K562 (cell line): ENCODE results near the gene ABCG2. TPM values are rescaled to one million over a fixed set of nuclear protein-coding genes. Genes with fewer than 3 reads are reported as not detected.

Source experiments
- ATAC-seq: fragments of 200-7000 bp; cut with Tn5 transposase; 3 replicates; pipeline ENCODE4 v1.9.1; 2020; ENCODE audit warnings: moderate library complexity
- BruUV-seq: library from RNA; stranded (reverse); fragments of 400-500 nt; replicated peaks from 2 replicates; lab custom pipeline; 2021; lab: Mats Ljungman, UMichigan
- CTCF ChIA-PET: fragments of 300-600 bp; formaldehyde crosslinking; extraction: SDS; loops from one replicate; lab custom pipeline; 2021; ENCODE audit warnings: low intra/inter-chr PET ratio; lab: Yijun Ruan, JAX
- POLR2A ChIA-PET: fragments of 300-600, 350-650 bp; sonication (Branson Sonifier 250); formaldehyde crosslinking; extraction: SDS; loops from one replicate; lab custom pipeline; 2021; ENCODE audit warnings: antibody characterized with exemption, inconsistent platforms; lab: Yijun Ruan, JAX
- DNase-seq, 4 experiments: peaks; one replicate each; pipeline versions ENCODE4 v3.0.0 to v3.0.0-alpha.2; 2011 to 2018; ENCODE audit warnings: low spot score in 3 of 4, mixed read lengths in 3 of 4; ENCODE audit errors: extremely low read depth in 1 of 4
- FAIRE-seq: peaks from 2 replicates; lab custom pipeline; 2011; peaks lifted over from hg19 to GRCh38; lab: Jason Lieb, UNC
- H2AFZ ChIP-seq: 2 replicates; pipeline ENCODE4 v1.6.0; 2011; ENCODE audit warnings: low read depth, low read length, control low read depth, inconsistent platforms
- H3K27ac ChIP-seq: fragments of 200-600 bp; 3 replicates; pipeline ENCODE4 v1.8.0; 2011; ENCODE audit warnings: low read depth, mild to moderate bottlenecking, control low read depth, inconsistent platforms, low read length, moderate library complexity, mixed read lengths; ENCODE audit errors: extremely low read depth
- H3K27me3 ChIP-seq, 2 experiments: fragments of 300-600 bp in 1 of 2; 2 replicates in 1 of 2; 3 replicates in 1 of 2; pipeline versions ENCODE4 v1.6.0 to v1.8.0; 2011; ENCODE audit warnings: inconsistent platforms in 2 of 2, low read length in 2 of 2, mild to moderate bottlenecking in 1 of 2, mixed read lengths in 1 of 2, moderate library complexity in 1 of 2; ENCODE audit not compliant: control insufficient read depth in 2 of 2, insufficient read depth in 2 of 2
- H3K36me3 ChIP-seq: fragments of 300-600 bp; 3 replicates; pipeline ENCODE4 v1.8.0; 2011; ENCODE audit warnings: mild to moderate bottlenecking, low read length, inconsistent platforms; ENCODE audit not compliant: control insufficient read depth, insufficient read depth
- H3K4me1 ChIP-seq, 2 experiments: fragments of 200-600 bp in 1 of 2; replicated peaks in 1 of 2; 2 replicates in 1 of 2; 3 replicates in 1 of 2; pipeline versions ENCODE4 v1.5.1 to v1.8.0; 2011; ENCODE audit warnings: inconsistent platforms in 2 of 2, low read length in 2 of 2, mild to moderate bottlenecking in 1 of 2, mixed read lengths in 1 of 2, moderate library complexity in 1 of 2; ENCODE audit not compliant: control insufficient read depth in 2 of 2, insufficient read depth in 2 of 2
- H3K4me2 ChIP-seq: 2 replicates; pipeline ENCODE4 v1.6.1; 2011; ENCODE audit warnings: low read length, control low read depth, inconsistent platforms, mixed read lengths; ENCODE audit not compliant: insufficient read depth
- H3K4me3 ChIP-seq: fragments of 200-600 bp; sonication (generic), shearing (Covaris generic); 2 replicates; pipeline ENCODE4 v1.5.1; 2016; ENCODE audit warnings: control low read depth, inconsistent platforms
- H3K79me2 ChIP-seq: fragments of 200-600 bp; 3 replicates; pipeline ENCODE4 v1.8.0; 2011; ENCODE audit warnings: low read length, inconsistent platforms; ENCODE audit not compliant: control insufficient read depth, insufficient read depth
- H3K9ac ChIP-seq, 2 experiments: 2 replicates each; pipeline versions ENCODE4 v1.6.0 to v1.6.1; 2011; ENCODE audit warnings: low read depth in 2 of 2, low read length in 2 of 2, control low read depth in 1 of 2, inconsistent platforms in 1 of 2, mild to moderate bottlenecking in 1 of 2, mixed read lengths in 1 of 2; ENCODE audit not compliant: insufficient read depth in 1 of 2
- H3K9me1 ChIP-seq: one replicate; pipeline ENCODE4 v1.6.0; 2011; ENCODE audit warnings: inconsistent platforms, mild to moderate bottlenecking, low read length, moderate library complexity; ENCODE audit not compliant: control insufficient read depth, insufficient read depth
- H3K9me3 ChIP-seq: replicated peaks from 2 replicates; pipeline ENCODE4 v1.5.1; 2011; ENCODE audit warnings: low read depth, low read length, inconsistent platforms; ENCODE audit not compliant: control insufficient read depth, insufficient read depth
- H4K20me1 ChIP-seq: replicated peaks from 2 replicates; pipeline ENCODE4 v1.6.1; 2011; ENCODE audit warnings: low read length, inconsistent platforms, mixed read lengths; ENCODE audit not compliant: control insufficient read depth, insufficient read depth
- CEBPZ ChIP-seq: fragments of 150-350 bp; IDR thresholded peaks from 2 replicates; pipeline ENCODE4 v1.6.1; 2014; ENCODE audit warnings: low read depth, mild to moderate bottlenecking, low read length, borderline replicate concordance
- CTCF ChIP-seq, 3 experiments: IDR thresholded peaks in 2 of 3; conservative IDR thresholded peaks in 1 of 3; 2 replicates each; pipeline ENCODE4 v1.5.1; 2011 to 2012; ENCODE audit warnings: low read length in 3 of 3, mild to moderate bottlenecking in 3 of 3, control low read depth in 2 of 3, improper control_type of control experiment in 1 of 3, inconsistent platforms in 1 of 3, low read depth in 1 of 3, mixed read lengths in 1 of 3, moderate library complexity in 1 of 3; ENCODE audit not compliant: insufficient read depth in 2 of 3
- ILF3 ChIP-seq: fragments of 450-650 bp; IDR thresholded peaks from 2 replicates; pipeline ENCODE4 v1.6.1; 2018; ENCODE audit warnings: antibody characterized with exemption, mild to moderate bottlenecking, moderate library complexity, borderline replicate concordance
- MTF1 ChIP-seq: fragments of 250-450 bp; sonication (Bioruptor Pico); IDR thresholded peaks from 2 replicates; pipeline ENCODE4 v1.9.0; 2021; ENCODE audit warnings: moderate library complexity, mild to moderate bottlenecking, inconsistent platforms, borderline replicate concordance
- NFE2 ChIP-seq: IDR thresholded peaks from 2 replicates; pipeline ENCODE4 v1.6.1; 2014; ENCODE audit warnings: antibody characterized with exemption, low read depth
- NFRKB ChIP-seq: fragments of 450-650 bp; IDR thresholded peaks from 2 replicates; pipeline ENCODE4 v1.6.1; 2016; ENCODE audit warnings: low read depth
- RAD21 ChIP-seq, 2 experiments: fragments of 250-450 bp in 1 of 2; fragments of 450-650 bp in 1 of 2; sonication (Bioruptor Pico) in 1 of 2; formaldehyde crosslinking in 1 of 2; IDR thresholded peaks in 1 of 2; conservative IDR thresholded peaks in 1 of 2; 2 replicates each; pipeline versions ENCODE4 v1.4.0 to v1.8.0; 2020 to 2022; ENCODE audit warnings: mild to moderate bottlenecking in 2 of 2, moderate library complexity in 1 of 2
- SMC3 ChIP-seq: conservative IDR thresholded peaks from 2 replicates; pipeline ENCODE4 v1.6.1; 2011; ENCODE audit warnings: low read depth, low read length, improper control_type of control experiment; ENCODE audit not compliant: insufficient read depth
- SUPT5H ChIP-seq: fragments of 450-650 bp; IDR thresholded peaks from 2 replicates; pipeline ENCODE4 v1.6.1; 2016
- TAF9B ChIP-seq: fragments of 450-650 bp; IDR thresholded peaks from 2 replicates; pipeline ENCODE4 v1.6.1; 2018; ENCODE audit warnings: mild to moderate bottlenecking; ENCODE audit not compliant: partially characterized antibody
- ZNF436 ChIP-seq: fragments of 250-450, 450-650 bp; sonication (Bioruptor Pico); formaldehyde crosslinking; IDR thresholded peaks from 2 replicates; pipeline ENCODE4 v1.7.0; 2020; ENCODE audit warnings: mild to moderate bottlenecking
- ZNF561 ChIP-seq: fragments of 450-650 bp; formaldehyde crosslinking; conservative IDR thresholded peaks from 2 replicates; pipeline ENCODE4 v1.4.0; 2020; ENCODE audit warnings: mild to moderate bottlenecking, moderate library complexity
- ZNF644 ChIP-seq: fragments of 200-800 bp; sonication (Bioruptor generic); IDR thresholded peaks from 2 replicates; pipeline ENCODE4 v1.6.1; 2016; ENCODE audit warnings: low read depth, missing genetic modification characterization, missing compliant biosample characterization
- WGBS: fragments of 100-300 bp; shearing (Covaris generic); methylation state at CpG from one replicate; pipeline ENCODE4 v1.1.6; 2016; ENCODE audit warnings: low coverage, mixed read lengths; ENCODE audit not compliant: insufficient coverage; ENCODE audit errors: missing lambda C conversion rate; 5-methylcytosine and 5-hydroxymethylcytosine counted together
- in situ Hi-C: fragments of 300-500 bp; cut with MboI; formaldehyde crosslinking; loops from 4 replicates; pipeline ENCODE4 v1.15.0; 2018; ENCODE audit warnings: inconsistent platforms, mixed read lengths
- intact Hi-C: fragments of 100-400 bp; cut with micrococcal nuclease; formaldehyde crosslinking; loops from 2 replicates; pipeline ENCODE4 v1.14.2; 2022
- polyA plus RNA-seq, 8 experiments: library from polyadenylated mRNA; depleted of rRNA in 4 of 8; stranded (reverse) in 5 of 8; unstranded in 3 of 8; fragments of >200 nt; fragmentation: Nextera tagmentation in 2 of 8; fragmentation: Illumina TruSeq in 1 of 8; extraction: Ambion mirVana in 2 of 8; extraction: Trizol in 1 of 8; gene quantifications; 2 replicates each; pipeline versions ENCODE4 v1.2.1 to v1.2.3, GENCODE V29; 2011 to 2014; ENCODE audit warnings: inconsistent platforms in 1 of 8, missing spikeins in 1 of 8
- total RNA-seq, 7 experiments: library from RNA; depleted of rRNA in 6 of 7; stranded (reverse); fragments of >200 nt in 6 of 7; fragmentation: Illumina TruSeq in 2 of 7; extraction: Trizol in 2 of 7; gene quantifications; 2 replicates each; pipeline versions ENCODE4 v1.2.1 to v1.2.3, GENCODE V29; 2011 to 2021; ENCODE audit warnings: low replicate concordance in 1 of 7

The ABCG2 gene
- total and polyA plus RNA-seq, 9 of the 15 experiments (the other 6 are each of a cell fraction or from before 2014, with no cell fraction given), result 0.01 to 0.36 (median 0.11) TPM; not detected in 4

DNA sequence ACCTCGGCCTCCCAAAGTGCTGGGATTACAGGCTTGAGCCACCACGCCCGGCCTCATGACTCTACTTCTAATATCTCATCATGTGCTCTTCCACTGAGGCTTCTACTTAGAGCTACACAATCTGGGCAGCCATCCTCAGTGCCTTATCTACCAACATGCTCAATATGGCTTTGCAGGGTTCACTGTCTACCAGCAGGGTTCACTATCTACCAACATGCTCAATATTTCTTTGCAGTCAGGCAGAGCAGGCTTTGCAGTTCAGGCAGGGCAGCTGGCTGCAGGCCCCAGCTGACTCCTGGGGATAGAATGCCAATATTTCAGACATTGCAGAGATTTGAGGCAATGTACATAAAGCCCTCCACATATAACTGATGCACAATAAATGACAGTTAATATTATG, 103.5 kb downstream of the ABCG2 start (continued):
- TF ChIP-seq SMC3 (0 out of 2 replicates have a peak, but pooled peaks have one; percentile 18), ZNF436 (CRISPR knock-in tag) (no peak), NFE2 (no peak), RAD21 (CRISPR knock-in tag; conservative IDR thresholded peaks at IDR 0.05 in 1 of 2, IDR thresholded peaks at IDR 0.05 in 1 of 2) (peak in 1 of 2 experiments; percentile 56; a peak in 3 of 4 replicates), ZNF561 (CRISPR knock-in tag) (no peak), CTCF (IDR thresholded peaks at IDR 0.05 in 2 of 3, conservative IDR thresholded peaks at IDR 0.05 in 1 of 3; ENCODE audit: insufficient read depth in 2 of 3, low read depth in 1 of 3, low read length in 3 of 3) (peak; percentile 47 to 60 (median 51); a peak in 5 of 6 replicates), SUPT5H (no peak)

DNA sequence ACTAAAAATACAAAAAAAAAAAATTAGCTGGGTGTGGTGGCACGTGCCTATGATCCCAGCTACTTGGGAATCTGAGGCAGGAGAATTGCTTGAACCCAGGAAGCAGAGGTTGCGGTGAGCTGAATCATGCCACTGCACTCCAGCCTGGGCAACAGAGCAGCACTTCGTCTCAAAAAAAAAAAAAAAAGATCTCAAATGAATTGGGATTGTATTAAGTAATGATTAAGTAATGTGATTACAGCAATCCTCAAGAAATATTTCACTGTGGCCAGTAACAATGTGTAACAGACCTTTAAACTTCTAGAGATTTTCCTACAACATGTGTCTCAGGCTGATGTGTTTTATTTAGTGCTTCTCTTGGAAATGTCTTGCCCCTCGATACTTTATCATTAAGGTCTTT, 104.2 kb downstream of the ABCG2 start:
- DNase-seq (no peak), FAIRE-seq (no peak), ATAC-seq (no peak)
- Histone ChIP-seq H4K20me1 (no peaks in the 10 kb centered on the region), H3K9me3 (no peaks in the 10 kb centered on the region), H3K4me1 (no peaks in the 10 kb centered on the region), H3K4me2 (no peak overlapping the region), H3K9me1 (no peaks in the 10 kb centered on the region), H3K27ac (no peak overlapping the region), H3K9ac (no peak overlapping the region), H3K79me2 (no peaks in the 10 kb centered on the region), H3K4me3 (no peak overlapping the region), H3K27me3 (no peaks in the 10 kb centered on the region), H2AFZ (no peak overlapping the region), H3K36me3 (no peaks in the 10 kb centered on the region)
- intact Hi-C loops, result no loop called here
- POLR2A ChIA-PET, result interaction anchor here (0.6 kb wide), 1 partner anchor 14 kb away, joined by 3 read pairs; no protein-coding TSS in a partner anchor
- in situ Hi-C loops, result no loop called here
- 5% methylated on average over 3 of the region's 4 CpGs for WGBS
- CTCF ChIA-PET, result interaction anchor here (0.7 to 1.9 kb wide), 2 partner anchors 26 to 158 kb away, joined by 4 to 6 read pairs; no protein-coding TSS in a partner anchor
- BruUV-seq, result no TSS peak
- no peak for TF ChIP-seq CEBPZ
- TF ChIP-seq ILF3, result no peak
- no peak for TF ChIP-seq NFRKB
- TF ChIP-seq MTF1, result no peak
- no peak for TF ChIP-seq TAF9B
- no peak for TF ChIP-seq ZNF644
- TF ChIP-seq, all 486 proteins: peak for 0
